ENCODE data around the gene STEAP2.

- TF ChIP-seq EZH2phosphoT487 (IDR thresholded peaks at IDR 0.05; ENCODE audit: low read depth), result no peak
- no peak for TF ChIP-seq CTCF (IDR thresholded peaks at IDR 0.05; ENCODE audit: low read depth, low read length)
Measured at GRCh38 chr7:90210475-90210874, 1.1 kb upstream of the STEAP2 start.

All from OCI-LY3 (cell line).